OCI-LY7 (cell line): ENCODE results near the gene NHP2. TPM values are rescaled to one million over a fixed set of nuclear protein-coding genes. Genes with fewer than 3 reads are reported as not detected.
A peak's percentile ranks its signal among the peaks of the same experiment; 100 is the strongest.

Experiments
- BruUV-seq: library from RNA; stranded (reverse); fragments of 400-500 nt; replicated peaks from 2 replicates; lab custom pipeline; 2021; lab: Mats Ljungman, UMichigan
- CTCF ChIA-PET: fragments of 300-600 bp; sonication (Branson Sonifier 250); formaldehyde crosslinking; loops from one replicate; lab custom pipeline; 2022; ENCODE audit warnings: antibody characterized with exemption; ENCODE audit not compliant: unreplicated experiment; lab: Charles Lee
- POLR2A ChIA-PET: fragments of 300-600 bp; sonication (Branson Sonifier 250); formaldehyde crosslinking; loops from one replicate; lab custom pipeline; 2022; ENCODE audit warnings: antibody characterized with exemption; lab: Charles Lee
- DNase-seq: peaks from one replicate; pipeline ENCODE4 v3.0.0-alpha.2; 2015; ENCODE audit warnings: low spot score
- H2AFZ ChIP-seq: fragments of 200-600 bp; sonication (generic), shearing (Covaris generic); 2 replicates; pipeline ENCODE4 v1.6.1; 2014; ENCODE audit warnings: mild to moderate bottlenecking, antibody characterized with exemption, low read length, moderate library complexity
- H3K27ac ChIP-seq: fragments of 200-600 bp; sonication (generic); 2 replicates; pipeline ENCODE4 v1.5.1; 2014; ENCODE audit warnings: mixed run types, low read depth, mild to moderate bottlenecking, moderate library complexity, low read length, inconsistent platforms; ENCODE audit not compliant: poor library complexity, severe bottlenecking
- H3K36me3 ChIP-seq: fragments of 200-600 bp; sonication (generic); 2 replicates; pipeline ENCODE4 v1.6.1; 2014; ENCODE audit warnings: mild to moderate bottlenecking, antibody characterized with exemption, low read length, moderate library complexity, mixed read lengths; ENCODE audit not compliant: insufficient read depth
- H3K4me1 ChIP-seq: fragments of 200-600 bp; sonication (generic); 2 replicates; pipeline ENCODE4 v1.5.1; 2014; ENCODE audit warnings: mild to moderate bottlenecking, low read length; ENCODE audit not compliant: insufficient read depth, poor library complexity, severe bottlenecking
- H3K4me2 ChIP-seq: fragments of 200-600 bp; sonication (generic); 2 replicates; pipeline ENCODE4 v1.6.1; 2014; ENCODE audit warnings: mild to moderate bottlenecking, low read length
- H3K4me3 ChIP-seq: fragments of 200-600 bp; sonication (generic); 2 replicates; pipeline ENCODE4 v1.5.1; 2014; ENCODE audit warnings: mild to moderate bottlenecking, low read depth, low read length; ENCODE audit not compliant: poor library complexity, severe bottlenecking
- H3K79me2 ChIP-seq: fragments of 200-600 bp; sonication (generic); 2 replicates; pipeline ENCODE4 v1.6.1; 2016; ENCODE audit warnings: low read depth, mild to moderate bottlenecking, low read length, moderate library complexity, mixed read lengths; ENCODE audit not compliant: insufficient read depth
- H3K9me2 ChIP-seq: fragments of 200-600 bp; sonication (generic); 2 replicates; pipeline ENCODE4 v1.6.1; 2016; ENCODE audit warnings: mild to moderate bottlenecking, low read length, mixed read lengths; ENCODE audit not compliant: insufficient read depth
- H3K9me3 ChIP-seq: fragments of 200-600 bp; sonication (generic); 2 replicates; pipeline ENCODE4 v1.6.1; 2014; ENCODE audit warnings: mild to moderate bottlenecking, mixed run types, low read length, mixed read lengths
- H4K20me1 ChIP-seq: fragments of 200-600 bp; sonication (generic); 2 replicates; pipeline ENCODE4 v1.6.1; 2014; ENCODE audit warnings: mild to moderate bottlenecking, antibody characterized with exemption, low read length, moderate library complexity, mixed read lengths; ENCODE audit not compliant: insufficient read depth
- CTCF ChIP-seq: fragments of 200-600 bp; sonication (generic); conservative IDR thresholded peaks from 2 replicates; pipeline ENCODE4 v1.5.1; 2014; ENCODE audit warnings: mild to moderate bottlenecking, antibody characterized with exemption, low read length, moderate library complexity, mixed read lengths
- EZH2phosphoT487 ChIP-seq: fragments of 200-600 bp; sonication (generic); IDR thresholded peaks from 2 replicates; pipeline ENCODE4 v1.6.1; 2018; ENCODE audit warnings: low read depth, borderline replicate concordance, mild to moderate bottlenecking, mixed run types, antibody characterized with exemption, low read length, moderate library complexity, mixed read lengths
- intact Hi-C: fragments of 100-400 bp; cut with micrococcal nuclease; formaldehyde crosslinking; loops from one replicate; pipeline ENCODE4 v1.10.0; 2022; ENCODE audit not compliant: unreplicated experiment
- total RNA-seq, 2 experiments: library from RNA; depleted of rRNA in 1 of 2; stranded (reverse); fragments of >200 nt in 1 of 2; shearing (Covaris generic) in 1 of 2; gene quantifications; 2 replicates each; pipeline ENCODE4 v1.2.3, GENCODE V29; 2014 to 2022

The NHP2 gene
- total RNA-seq, 2 experiments from 2014 or later: 216 to 309 TPM

- TF ChIP-seq CTCF (no peak), EZH2phosphoT487 (no peak)
- peaks cover 57% of the 10 kb centered on the region for H3K36me3 ChIP-seq
- no peak overlapping the region for H2AFZ ChIP-seq
- no peaks in the 10 kb centered on the region for H3K9me2 ChIP-seq
- no peaks in the 10 kb centered on the region for H4K20me1 ChIP-seq
- no peaks in the 10 kb centered on the region for H3K9me3 ChIP-seq
- H3K4me1 ChIP-seq: peaks cover 48% of the 10 kb centered on the region
- H3K27ac ChIP-seq: peak overlapping the region; percentile 9
- intact Hi-C loops: no loop called here
- ChIA-PET POLR2A (no interaction called here), CTCF (no interaction called here)
- H3K4me3 ChIP-seq: no peak overlapping the region
- peaks cover 13% of the 10 kb centered on the region; the same call in 1 of the 2 replicates for H3K79me2 ChIP-seq
- no peak overlapping the region for H3K4me2 ChIP-seq
- no TSS peak for BruUV-seq
- DNase-seq: no peak
These were observed 28.3 kb downstream of the NHP2 start for GRCh38 chr5:178125253-178125906.

GRCh38 chr5:178123966-178124925 lies 29.4 kb downstream of the NHP2 start:
- Histone ChIP-seq H2AFZ (no peak overlapping the region), H3K79me2 (peaks cover 17% of the 10 kb centered on the region; the same call in 1 of the 2 replicates), H3K4me2 (no peak overlapping the region), H4K20me1 (no peaks in the 10 kb centered on the region), H3K9me3 (no peaks in the 10 kb centered on the region), H3K4me3 (no peak overlapping the region), H3K36me3 (peaks cover 69% of the 10 kb centered on the region), H3K4me1 (peaks cover 48% of the 10 kb centered on the region), H3K9me2 (no peaks in the 10 kb centered on the region), H3K27ac (no peak overlapping the region)
- TF ChIP-seq EZH2phosphoT487: no peak
- no peak for TF ChIP-seq CTCF
- ChIA-PET CTCF (no interaction called here), POLR2A (no interaction called here)
- intact Hi-C loops: no loop called here
- BruUV-seq: no TSS peak
- no peak for DNase-seq
